HuH-7 (cell line): ENCODE data around the gene PCSK5.

ENCODE experiments used
- DNase-seq: peaks from one replicate; pipeline ENCODE4 v3.0.0; 2011; ENCODE audit warnings: low spot score

PCSK5 gene

GRCh38 chr9:76138360-76138759 lies 247.9 kb downstream of the PCSK5 start:
- no peak for DNase-seq

DNA sequence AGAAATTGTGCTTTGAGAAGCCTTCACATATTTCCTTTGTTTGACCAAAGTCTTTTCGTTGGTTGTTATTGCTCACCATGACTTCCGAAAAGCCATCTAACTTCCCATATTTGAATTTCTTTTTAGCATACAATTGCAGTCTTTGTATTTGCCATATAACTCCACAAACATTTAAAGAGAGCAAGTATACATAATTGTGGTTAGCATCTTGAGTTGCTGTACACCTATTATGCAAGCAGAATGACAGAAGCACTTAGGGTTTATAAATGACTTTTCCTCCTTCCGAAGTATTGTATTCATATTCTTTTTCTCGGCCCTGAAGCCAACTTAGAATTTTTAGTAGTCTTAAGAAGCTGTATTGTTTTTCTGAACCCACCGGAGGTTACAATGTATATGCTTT lies 253.4 kb downstream of the PCSK5 start:
- no peak for DNase-seq

DNA sequence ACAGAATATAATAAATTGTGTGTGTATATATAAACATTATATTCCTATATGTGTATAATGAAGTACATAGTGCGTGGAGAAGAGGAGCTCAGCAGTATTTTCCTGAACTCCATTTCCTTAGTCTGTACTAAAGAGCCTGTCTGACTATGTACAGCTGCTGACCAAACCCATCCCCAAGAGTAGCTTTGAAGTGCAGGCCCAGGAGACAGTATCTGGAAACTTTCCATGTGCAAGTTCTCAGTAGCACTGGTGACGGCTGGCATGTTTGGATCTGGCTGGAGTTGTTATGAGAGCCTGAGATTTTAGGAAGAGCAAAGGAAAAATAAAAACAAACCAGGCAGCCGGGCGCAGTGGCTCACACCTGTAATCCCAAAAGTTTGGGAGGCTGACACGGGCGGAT lies 259.5 kb downstream of the PCSK5 start:
- DNase-seq = no peak

DNA sequence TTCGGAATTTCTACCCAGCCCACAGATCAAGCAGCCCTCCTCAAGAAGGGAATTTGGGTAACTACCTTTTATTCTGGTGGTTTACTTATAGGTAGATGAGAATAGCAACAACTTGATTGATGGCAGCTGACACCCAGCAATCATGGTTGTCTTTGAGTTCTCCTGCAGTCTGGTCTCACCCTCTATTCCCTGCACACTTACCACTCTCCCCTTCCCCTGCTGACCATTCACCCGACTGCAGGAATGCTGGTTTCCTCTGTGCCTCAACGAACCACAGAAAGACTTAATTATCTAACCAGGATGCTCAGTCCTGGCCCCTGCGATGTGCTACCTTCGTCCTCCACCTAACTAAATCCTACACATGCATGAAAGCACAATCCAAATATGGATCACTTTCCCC lies 260.8 kb downstream of the PCSK5 start:
- DNase-seq = no peak

GRCh38 chr9:76153339-76153738 lies 262.9 kb downstream of the PCSK5 start:
- DNase-seq = no peak

GRCh38 chr9:76153902-76154629 lies 263.6 kb downstream of the PCSK5 start:
- no peak for DNase-seq

DNA sequence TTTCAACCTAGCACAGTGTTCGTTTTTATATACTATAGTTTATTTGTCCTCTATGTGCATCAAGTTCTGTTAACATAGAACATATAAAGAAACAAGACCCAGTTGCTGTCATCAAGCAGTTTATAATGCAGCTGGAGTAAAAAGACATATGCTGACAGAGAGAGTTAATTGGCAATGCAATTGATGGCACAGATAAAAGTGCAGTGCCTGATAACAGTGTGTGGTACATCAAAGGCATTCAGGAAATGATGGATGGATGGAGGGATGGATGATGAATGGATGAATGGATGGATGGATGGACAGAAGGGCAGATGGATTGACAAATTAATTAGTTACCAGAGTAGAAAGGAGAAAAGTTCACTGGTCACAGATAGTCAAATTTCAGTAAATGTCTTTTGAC lies 264.9 kb downstream of the PCSK5 start:
- no peak for DNase-seq

DNA sequence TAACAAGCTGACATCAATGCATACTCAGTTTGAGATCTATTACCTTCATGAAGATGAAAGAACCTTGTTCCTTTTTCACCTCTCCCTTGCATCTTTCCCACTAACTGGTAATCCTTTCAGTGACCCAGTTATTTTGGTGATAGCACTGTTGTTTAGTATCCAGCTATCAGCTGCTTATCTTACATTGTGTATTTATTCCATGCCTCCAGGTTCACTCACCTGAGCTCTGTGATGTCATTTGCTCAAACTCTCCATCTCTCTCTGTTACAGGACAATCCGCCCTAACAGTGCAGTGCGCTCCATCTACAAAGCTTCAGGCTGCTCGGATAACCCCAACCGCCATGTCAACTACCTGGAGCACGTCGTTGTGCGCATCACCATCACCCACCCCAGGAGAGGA lies 268.2 kb downstream of the PCSK5 start:
- no peak for DNase-seq

GRCh38 chr9:76159293-76159926 lies 268.9 kb downstream of the PCSK5 start:
- DNase-seq = no peak

DNA sequence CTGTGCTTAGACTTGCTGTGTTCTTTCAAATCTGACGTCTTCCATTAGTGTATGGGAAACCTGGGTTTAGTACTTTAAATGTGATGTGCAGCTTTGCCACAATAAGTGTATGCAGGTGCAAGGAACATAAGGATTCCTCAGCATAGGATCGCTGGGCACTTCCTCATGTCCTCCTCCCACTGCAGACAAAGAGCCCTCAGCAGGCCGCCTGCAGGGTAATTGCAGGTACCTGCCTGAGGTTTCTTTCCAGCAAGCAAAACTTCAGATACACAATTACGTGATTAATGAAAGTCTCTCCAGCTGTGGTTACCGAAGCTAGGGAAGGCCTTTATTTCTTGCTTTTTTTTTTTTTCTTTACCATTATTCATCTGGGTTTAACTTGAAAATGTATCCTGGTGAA lies 270.6 kb downstream of the PCSK5 start:
- no peak for DNase-seq

GRCh38 chr9:76161541-76161940 lies 271.1 kb downstream of the PCSK5 start:
- no peak for DNase-seq

- DNase-seq = no peak
These were observed 271.7 kb downstream of the PCSK5 start for GRCh38 chr9:76162086-76162730.

DNA sequence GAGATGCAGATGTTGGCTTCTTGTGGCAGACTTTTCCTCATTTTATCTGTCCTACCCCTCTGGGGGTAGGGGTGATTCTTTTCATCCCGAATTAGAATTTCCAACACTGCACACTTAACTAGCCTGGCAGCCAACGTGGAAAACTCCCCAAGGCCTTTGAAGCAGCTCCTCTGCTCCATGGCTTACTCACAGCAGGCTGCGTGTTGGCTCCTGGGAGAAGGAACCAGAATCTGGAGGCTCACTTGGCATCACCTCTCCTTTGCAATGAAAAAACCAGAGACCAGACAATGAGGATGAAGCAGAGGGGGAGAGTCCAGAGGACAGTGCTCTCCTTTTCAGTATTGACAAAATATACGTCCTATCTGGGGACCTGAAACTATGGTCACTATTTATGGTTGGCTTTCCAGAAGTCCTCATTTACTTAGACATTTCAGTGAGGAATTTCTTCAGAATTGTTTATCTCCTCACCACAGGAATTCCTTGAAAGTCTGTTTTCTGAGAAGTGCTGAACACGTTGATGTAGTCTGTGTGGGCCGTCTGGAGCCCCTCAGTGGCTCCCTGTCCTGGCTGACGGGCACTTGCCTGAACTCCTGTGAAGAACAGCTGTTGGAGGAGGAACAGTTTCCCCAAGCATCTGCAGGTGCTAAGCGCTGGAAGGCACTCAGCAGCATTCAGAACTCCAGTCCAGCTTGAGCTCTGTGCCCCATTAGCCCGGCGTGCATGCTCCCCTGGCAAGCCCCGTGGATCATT lies 272.5 kb downstream of the PCSK5 start:
- DNase-seq = no peak

GRCh38 chr9:76166526-76166925 lies 276.1 kb downstream of the PCSK5 start:
- no peak for DNase-seq

DNA sequence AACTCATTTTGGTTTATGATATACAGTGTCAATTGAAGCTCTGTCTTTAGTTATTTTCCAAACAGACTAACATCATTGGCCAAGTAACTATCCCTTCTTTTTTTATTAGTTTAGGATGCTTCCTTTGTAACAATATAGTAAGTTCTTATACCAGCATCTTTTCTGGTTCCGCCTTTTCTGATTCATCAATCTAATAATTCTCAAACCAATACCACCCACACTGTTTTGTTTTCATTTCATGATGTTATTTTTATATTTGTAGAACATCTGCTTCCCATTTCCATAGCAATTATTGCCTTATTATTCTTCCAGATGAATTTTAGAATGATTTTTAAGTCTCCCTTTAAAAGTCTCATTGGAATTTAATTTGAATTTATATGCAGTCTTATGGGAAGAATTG lies 285.7 kb downstream of the PCSK5 start:
- DNase-seq = no peak

GRCh38 chr9:76177931-76178330 lies 287.5 kb downstream of the PCSK5 start:
- DNase-seq = no peak

DNA sequence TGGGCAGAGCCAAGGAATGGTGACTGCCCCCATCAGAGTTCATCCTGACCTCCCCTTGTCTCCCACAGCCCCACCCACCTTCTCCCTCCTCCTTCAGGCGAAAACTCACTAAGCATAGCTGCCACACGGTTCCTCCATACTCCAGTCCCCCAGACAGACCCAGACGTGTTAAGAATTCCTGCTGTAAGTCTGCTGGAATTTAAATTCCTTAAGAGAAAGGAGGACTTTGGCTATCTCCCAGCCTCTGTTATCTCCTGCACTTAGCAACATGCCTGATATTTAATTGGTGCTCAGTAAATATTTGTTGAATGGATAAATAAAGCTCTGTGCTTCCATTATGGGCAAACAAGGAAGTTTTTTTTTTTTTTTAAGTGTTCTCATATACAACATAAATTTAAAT lies 290.1 kb downstream of the PCSK5 start:
- DNase-seq = peak; percentile 15

DNA sequence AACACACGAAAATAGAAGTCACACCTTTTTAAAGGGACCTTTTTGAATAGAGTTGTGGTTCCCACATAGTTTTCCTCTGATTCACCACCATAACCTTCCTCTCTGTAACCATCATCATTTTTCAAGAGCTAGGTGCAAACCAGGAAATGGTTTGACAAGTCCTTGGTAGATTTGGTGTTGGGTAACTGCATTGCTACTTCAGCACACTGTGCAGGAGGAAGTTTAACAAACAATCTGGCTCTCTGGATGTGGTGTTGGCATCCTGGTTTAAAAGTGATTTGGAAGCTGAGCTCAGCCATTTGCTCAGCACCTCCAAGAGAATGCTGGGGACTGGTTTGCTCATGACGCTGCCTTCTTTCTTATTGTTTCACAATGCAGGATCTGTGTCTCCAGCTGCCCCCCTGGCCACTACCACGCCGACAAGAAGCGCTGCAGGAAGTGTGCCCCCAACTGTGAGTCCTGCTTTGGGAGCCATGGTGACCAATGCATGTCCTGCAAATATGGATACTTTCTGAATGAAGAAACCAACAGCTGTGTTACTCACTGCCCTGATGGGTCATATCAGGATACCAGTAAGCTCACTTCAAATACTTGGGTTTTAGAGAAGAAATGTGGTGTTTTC lies 290.7 kb downstream of the PCSK5 start:
- peak; percentile 20 for DNase-seq

GRCh38 chr9:76181781-76182180 lies 291.3 kb downstream of the PCSK5 start:
- DNase-seq = no peak

- DNase-seq = no peak
These were observed 295.0 kb downstream of the PCSK5 start for GRCh38 chr9:76185432-76185831.

DNA sequence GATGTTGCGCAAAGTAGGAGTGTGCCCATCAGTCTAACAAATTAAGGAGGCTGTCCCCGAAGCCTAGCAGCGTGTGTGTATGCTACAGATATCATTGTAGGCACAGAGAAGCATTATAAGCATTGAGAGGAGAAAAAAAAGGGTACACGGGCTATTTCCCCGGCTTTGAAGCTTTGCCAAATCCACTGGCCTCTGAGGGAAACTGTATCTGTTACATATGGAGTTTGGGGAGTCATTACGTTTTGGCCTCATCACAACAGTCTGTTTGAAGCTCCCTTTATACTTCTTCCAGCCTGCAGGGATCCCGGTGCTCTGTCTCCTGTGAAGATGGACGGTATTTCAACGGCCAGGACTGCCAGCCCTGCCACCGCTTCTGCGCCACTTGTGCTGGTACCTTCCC lies 297.8 kb downstream of the PCSK5 start:
- DNase-seq = no peak

DNA sequence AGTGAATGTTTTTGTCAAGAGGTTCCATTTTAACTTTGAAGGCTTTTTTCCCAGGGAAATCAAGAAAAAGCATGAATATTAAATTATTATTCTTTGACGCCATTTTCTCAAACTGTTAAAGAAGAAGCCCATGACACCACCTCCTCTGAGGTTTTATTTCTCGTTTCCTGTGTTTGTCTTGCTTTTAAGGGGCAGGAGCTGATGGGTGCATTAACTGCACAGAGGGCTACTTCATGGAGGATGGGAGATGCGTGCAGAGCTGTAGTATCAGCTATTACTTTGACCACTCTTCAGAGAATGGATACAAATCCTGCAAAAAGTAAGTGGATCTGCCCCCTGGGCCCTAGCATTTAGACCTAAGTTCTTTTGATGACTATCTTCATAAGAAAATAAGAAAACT lies 298.4 kb downstream of the PCSK5 start:
- no peak for DNase-seq
